ENCODE results near the gene KCP. TPM values are rescaled to one million over a fixed set of nuclear protein-coding genes. Genes with fewer than 3 reads are reported as not detected.

KCP gene
- total RNA-seq, 1 experiment from 2014 or later, result 9.9 TPM

DNA sequence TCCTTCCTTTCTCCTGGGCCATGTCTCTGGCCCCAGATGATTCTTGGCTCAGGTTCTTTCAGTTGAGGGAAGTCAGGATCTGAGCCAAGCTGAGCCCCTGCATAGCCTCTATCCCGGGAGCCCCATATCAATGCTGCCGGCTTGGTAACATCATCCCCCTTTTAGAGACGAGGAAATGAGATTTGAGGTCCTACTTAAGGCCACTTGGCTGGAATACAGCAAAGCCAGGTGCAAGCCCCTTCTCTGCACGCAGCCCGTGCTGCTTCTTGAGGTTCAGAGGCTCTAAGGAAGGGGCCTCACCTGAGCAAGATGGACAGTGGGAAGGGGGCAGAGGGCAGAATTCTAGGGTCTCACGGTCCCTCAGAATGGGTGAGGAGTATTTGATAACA is 24.8 kb upstream of the KCP start:
- BruUV-seq (replicated peaks), result no TSS peak
- TF ChIP-seq, protein P1, sequence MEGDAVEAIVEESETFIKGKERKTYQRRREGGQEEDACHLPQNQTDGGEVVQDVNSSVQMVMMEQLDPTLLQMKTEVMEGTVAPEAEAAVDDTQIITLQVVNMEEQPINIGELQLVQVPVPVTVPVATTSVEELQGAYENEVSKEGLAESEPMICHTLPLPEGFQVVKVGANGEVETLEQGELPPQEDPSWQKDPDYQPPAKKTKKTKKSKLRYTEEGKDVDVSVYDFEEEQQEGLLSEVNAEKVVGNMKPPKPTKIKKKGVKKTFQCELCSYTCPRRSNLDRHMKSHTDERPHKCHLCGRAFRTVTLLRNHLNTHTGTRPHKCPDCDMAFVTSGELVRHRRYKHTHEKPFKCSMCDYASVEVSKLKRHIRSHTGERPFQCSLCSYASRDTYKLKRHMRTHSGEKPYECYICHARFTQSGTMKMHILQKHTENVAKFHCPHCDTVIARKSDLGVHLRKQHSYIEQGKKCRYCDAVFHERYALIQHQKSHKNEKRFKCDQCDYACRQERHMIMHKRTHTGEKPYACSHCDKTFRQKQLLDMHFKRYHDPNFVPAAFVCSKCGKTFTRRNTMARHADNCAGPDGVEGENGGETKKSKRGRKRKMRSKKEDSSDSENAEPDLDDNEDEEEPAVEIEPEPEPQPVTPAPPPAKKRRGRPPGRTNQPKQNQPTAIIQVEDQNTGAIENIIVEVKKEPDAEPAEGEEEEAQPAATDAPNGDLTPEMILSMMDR (conservative IDR thresholded peaks at IDR 0.05), result no peak
- TF ChIP-seq EZH2 (IDR thresholded peaks at IDR 0.05; ENCODE audit: low read depth), result no peak
- intact Hi-C loops (cut with micrococcal nuclease; ENCODE audit: unreplicated experiment), result no loop called here
- Histone ChIP-seq H3K36me3 (ENCODE audit: low read depth) (no peaks in the 10 kb centered on the region), H3K79me2 (ENCODE audit: low read depth) (no peaks in the 10 kb centered on the region), H3K27ac (no peak overlapping the region), H3K9me3 (ENCODE audit: insufficient read depth, low read depth) (no peaks in the 10 kb centered on the region), H2AFZ (no peak overlapping the region), H3F3A (ENCODE audit: insufficient read depth, low read depth) (no peaks in the 10 kb centered on the region), H3K27me3 (ENCODE audit: insufficient read depth, low read depth) (peaks cover 13% of the 10 kb centered on the region), H4K20me1 (ENCODE audit: insufficient read depth) (no peaks in the 10 kb centered on the region), H3K9me2 (ENCODE audit: insufficient read depth) (no peaks in the 10 kb centered on the region), H3K4me2 (no peak overlapping the region), H3K4me1 (replicated peaks; ENCODE audit: insufficient read depth) (no peaks in the 10 kb centered on the region), H3K4me3 (no peak overlapping the region)
- no peak for DNase-seq
- ChIA-PET POLR2A (ENCODE audit: unreplicated experiment) (no interaction called here), CTCF (no interaction called here)

DNA sequence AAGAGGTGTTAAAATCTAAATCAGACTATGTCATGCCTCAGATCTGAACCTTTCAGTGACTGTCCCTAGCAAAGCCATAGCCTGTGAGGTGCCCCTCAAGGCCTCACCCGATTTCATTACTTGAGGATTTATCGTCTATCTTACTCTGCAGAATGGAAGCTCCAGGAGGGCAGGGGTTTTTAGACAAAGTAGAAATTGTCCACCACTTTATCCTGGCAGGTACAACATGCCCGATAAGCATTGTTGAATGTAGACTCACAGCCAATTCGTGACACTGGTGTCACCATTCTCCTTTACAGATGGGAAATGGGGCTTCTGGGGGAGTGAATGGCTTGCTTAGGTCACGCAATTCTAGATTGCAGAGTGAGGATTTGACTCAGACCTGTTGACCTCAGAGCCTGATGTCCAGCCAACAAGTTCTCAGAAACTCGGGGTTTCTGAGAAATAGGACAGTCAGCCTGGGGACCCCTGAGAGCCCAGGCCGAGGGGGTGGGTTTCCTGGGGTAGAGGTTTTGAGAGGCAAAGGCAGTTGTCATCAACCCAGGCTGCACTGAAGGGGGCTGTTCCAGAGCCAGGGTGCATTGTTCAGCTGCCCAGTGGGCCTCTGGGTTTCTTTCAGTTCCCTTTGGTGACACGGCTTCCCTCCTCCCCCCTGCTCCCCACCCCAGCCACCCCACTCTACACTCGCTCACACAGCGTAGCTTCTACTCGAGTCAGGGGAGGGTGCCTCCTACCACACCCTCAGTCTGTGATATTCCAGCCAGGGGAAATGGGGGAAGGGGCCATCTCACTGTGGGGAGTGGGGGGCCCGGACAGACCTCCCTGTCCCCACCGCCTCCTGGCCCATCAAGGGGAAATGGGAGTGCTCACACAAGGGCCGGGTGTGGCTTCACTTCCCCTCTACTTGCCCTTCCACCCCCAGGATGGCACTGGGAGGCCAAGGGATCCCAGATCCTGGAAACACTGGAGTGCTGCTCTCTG is 24.1 kb upstream of the KCP start:
- no peak overlapping the region for H3K4me3 ChIP-seq

DNA sequence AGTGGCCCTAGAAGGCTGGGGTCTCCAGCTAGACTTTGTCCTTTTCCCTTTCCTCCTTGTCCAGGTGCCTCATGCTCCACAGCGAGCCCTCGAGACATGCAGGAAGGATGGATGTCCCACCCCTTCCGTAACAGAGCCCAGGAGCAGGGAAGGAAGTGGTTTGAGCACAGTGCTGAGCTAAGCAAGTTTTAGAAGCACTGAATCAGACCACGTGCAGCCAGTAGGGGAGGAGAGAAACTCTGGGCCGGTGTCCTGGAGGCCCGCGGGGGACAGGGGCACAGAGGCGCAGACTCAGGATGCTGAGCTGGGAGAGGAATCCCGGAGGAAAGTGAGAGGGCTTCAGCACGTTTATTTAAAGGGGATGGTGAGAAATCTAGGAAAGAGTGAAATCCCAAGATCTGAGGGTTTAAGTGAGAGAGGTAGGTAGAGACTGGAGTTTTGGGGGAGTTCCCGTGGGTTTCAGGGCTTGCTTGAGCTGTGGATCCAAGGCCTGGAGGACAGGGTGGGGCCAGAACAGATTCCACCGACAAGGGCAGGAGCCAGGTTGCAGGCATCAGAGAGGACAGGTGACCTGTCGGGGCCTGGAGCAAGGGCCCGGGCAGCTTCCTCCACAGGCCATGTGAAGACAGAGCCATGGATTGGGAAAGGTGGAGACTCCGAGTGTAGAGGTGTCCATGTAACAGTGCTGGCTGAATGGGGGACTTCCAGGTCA is 22.8 kb upstream of the KCP start:
- no peaks in the 10 kb centered on the region for H3K36me3 ChIP-seq (ENCODE audit: low read depth)
- no peaks in the 10 kb centered on the region for H3K9me2 ChIP-seq (ENCODE audit: insufficient read depth)
- H4K20me1 ChIP-seq (ENCODE audit: insufficient read depth), result no peaks in the 10 kb centered on the region
- no peaks in the 10 kb centered on the region for H3K79me2 ChIP-seq (ENCODE audit: low read depth)
- H3K4me2 ChIP-seq, result no peak overlapping the region
- intact Hi-C loops (cut with micrococcal nuclease; ENCODE audit: unreplicated experiment), result no loop called here
- POLR2A ChIA-PET (ENCODE audit: unreplicated experiment), result interaction anchor here (0.7 kb wide), 1 partner anchor 11 kb away, joined by 4 read pairs; no protein-coding TSS in a partner anchor
- CTCF ChIA-PET, result no interaction called here
- H3K27me3 ChIP-seq (ENCODE audit: insufficient read depth, low read depth), result peaks cover 10% of the 10 kb centered on the region
- no peak overlapping the region for H3K27ac ChIP-seq
- H3K9me3 ChIP-seq (ENCODE audit: insufficient read depth, low read depth), result no peaks in the 10 kb centered on the region
- H2AFZ ChIP-seq, result no peak overlapping the region
- H3K4me3 ChIP-seq, result no peak overlapping the region
- H3K4me1 ChIP-seq (replicated peaks; ENCODE audit: insufficient read depth), result no peaks in the 10 kb centered on the region
- BruUV-seq (replicated peaks), result no TSS peak
- H3F3A ChIP-seq (ENCODE audit: insufficient read depth, low read depth), result no peaks in the 10 kb centered on the region
- no peak for DNase-seq
- TF ChIP-seq, protein P1 (conservative IDR thresholded peaks at IDR 0.05), result no peak
- TF ChIP-seq EZH2 (IDR thresholded peaks at IDR 0.05; ENCODE audit: low read depth), result no peak

More for the DNA sequence above, 24.1 kb upstream of the KCP start:
- ChIA-PET CTCF (interaction anchor here (0.6 kb wide), 1 partner anchor 33 kb away, joined by 3 read pairs; no protein-coding TSS in a partner anchor), POLR2A (ENCODE audit: unreplicated experiment) (no interaction called here)
- no peak overlapping the region for H2AFZ ChIP-seq
- H3K4me1 ChIP-seq (replicated peaks; ENCODE audit: insufficient read depth), result no peaks in the 10 kb centered on the region
- no peak for TF ChIP-seq EZH2 (IDR thresholded peaks at IDR 0.05; ENCODE audit: low read depth)
- TF ChIP-seq, protein P1 (conservative IDR thresholded peaks at IDR 0.05), result no peak
- no TSS peak for BruUV-seq (replicated peaks)
- no peak overlapping the region for H3K4me2 ChIP-seq
- H3K27ac ChIP-seq, result no peak overlapping the region
- H3K36me3 ChIP-seq (ENCODE audit: low read depth), result no peaks in the 10 kb centered on the region
- no peaks in the 10 kb centered on the region for H3K79me2 ChIP-seq (ENCODE audit: low read depth)
- H3F3A ChIP-seq (ENCODE audit: insufficient read depth, low read depth), result no peaks in the 10 kb centered on the region
- no peaks in the 10 kb centered on the region for H4K20me1 ChIP-seq (ENCODE audit: insufficient read depth)
- no peaks in the 10 kb centered on the region for H3K9me2 ChIP-seq (ENCODE audit: insufficient read depth)
- H3K9me3 ChIP-seq (ENCODE audit: insufficient read depth, low read depth), result no peaks in the 10 kb centered on the region
- H3K27me3 ChIP-seq (ENCODE audit: insufficient read depth, low read depth), result peaks cover 13% of the 10 kb centered on the region
- intact Hi-C loops (cut with micrococcal nuclease; ENCODE audit: unreplicated experiment), result no loop called here
- no peak for DNase-seq

Data from PC-9 (cell line).